Stimulated activated CD4-positive, alpha-beta T cell treated with anti-CD3 and anti-CD28 coated beads, TNF-alpha, amount 100 ng/mL, for 48 hours (primary cell): ENCODE data around the gene ARHGEF7.

Experiments used
- DNase-seq, 3 donors: peaks; one replicate each; pipeline ENCODE4 v3.0.0-alpha.2; 2020; ENCODE audit warnings: low read depth in 3 of 3

ARHGEF7 gene

GRCh38 chr13:111111376-111111937, 3.7 kb upstream of the ARHGEF7 start:
- DNase-seq: no peak

GRCh38 chr13:111112196-111112595, 2.9 kb upstream of the ARHGEF7 start:
- no peak for DNase-seq

DNA sequence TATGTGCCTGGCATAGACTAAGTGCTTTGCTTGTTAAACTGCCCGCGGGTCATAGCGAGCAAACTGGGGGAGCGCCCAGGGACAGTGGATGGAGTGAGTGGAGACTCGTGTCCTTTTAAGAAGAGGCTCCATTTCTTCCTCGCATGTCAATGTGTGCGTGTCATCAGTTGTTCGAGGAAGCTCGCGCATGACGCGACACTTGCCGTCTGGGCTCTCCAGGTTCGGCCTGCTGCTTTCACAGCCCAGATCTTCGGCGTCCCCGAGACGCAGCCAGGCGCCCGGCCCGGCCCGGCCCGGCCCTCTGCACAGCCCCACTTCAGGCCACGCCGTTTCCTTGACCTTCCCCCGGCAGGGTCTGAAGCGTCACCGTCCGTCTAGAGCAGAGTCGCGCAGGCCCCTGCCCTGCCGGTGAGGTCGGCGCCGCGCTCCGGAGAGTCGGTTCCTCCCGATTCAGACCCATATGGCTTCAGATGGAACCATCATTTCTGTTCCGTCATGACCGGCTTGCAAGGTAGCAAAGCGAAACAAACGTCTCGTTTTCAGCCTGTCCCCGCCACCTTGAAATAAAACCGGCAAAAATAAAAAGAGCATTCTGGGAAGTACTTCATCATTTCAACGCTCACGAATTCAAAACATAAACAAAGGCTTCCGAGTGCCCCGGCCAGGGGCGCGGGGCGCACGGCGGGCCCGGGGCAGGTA, 599 bp upstream of the ARHGEF7 start:
- no peak for DNase-seq

- no peak for DNase-seq
Observed at GRCh38 chr13:111115965-111116521, 933 bp downstream of the ARHGEF7 start.

DNA sequence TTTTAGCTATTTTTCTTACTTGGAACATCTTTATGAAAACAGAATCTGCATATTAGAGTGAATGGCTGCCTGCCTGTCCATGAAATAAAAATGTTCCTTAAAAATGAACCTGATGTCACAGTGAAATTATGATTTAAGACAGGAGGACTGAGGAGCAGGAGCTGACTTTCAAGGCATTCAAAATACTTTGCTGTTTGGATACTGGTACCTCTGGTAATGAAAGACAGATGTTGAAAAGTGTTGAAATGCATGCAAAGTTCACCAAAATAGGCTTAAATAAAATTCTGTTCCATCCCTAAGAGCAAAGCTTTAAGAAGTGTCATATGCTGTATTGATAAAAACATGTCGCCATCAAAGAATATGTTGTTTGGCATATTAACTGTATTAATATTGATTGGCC, 1.7 kb downstream of the ARHGEF7 start:
- no peak for DNase-seq

GRCh38 chr13:111117289-111117688, 2.2 kb downstream of the ARHGEF7 start:
- DNase-seq: no peak

DNA sequence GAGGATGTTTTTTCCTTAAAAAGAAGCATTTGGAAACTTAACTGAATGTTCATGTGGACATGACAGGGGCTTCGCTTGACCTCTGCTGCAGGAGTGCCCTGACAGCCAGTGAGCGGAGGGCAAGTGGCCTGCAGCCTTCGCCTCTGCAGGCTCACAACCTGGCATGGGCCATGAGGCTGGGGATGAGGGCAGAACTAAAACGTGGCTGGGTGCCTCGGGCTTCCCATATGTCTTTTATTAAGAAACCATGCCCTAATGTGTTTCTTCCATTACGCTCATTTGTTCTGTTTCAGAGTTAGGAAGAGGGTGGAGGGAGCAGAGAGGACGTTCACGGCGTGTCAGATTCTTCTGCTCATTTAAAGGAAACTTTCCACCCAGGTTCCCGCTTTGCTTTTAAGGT, 2.9 kb downstream of the ARHGEF7 start:
- no peak for DNase-seq

DNA sequence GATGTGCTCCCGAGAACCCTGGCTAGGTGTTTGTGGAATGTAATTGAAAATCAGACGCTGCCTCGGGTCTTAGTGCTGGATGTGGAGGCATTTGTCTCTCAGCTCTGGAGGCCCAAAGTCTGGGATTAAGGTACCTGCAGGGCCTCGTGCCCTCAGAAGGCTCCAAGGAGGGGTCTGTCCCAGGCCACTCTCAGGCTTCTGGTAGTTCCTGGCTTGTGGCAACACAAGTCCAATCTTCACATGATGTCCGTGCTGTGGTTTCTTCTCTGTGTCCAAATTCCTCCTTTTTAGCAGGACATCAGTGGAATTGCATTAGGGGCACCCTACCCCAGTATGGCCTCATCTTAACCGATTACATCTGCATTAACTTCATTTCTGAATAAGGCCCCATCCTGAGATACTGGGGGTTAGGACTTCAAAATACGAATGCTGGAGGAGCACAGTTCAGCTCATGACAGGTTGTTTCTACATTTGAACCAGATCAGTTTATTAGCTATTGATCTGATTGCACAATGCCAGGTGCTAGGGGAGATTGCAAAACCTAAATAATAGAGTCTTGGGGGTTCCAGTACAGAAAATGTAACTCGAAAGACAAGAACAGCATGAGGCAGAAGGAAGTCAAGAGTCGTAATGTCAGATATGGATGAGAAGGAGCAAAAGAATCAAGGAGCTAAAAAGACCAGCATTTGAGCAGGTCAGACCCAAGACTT, 3.9 kb downstream of the ARHGEF7 start:
- no peak for DNase-seq

DNA sequence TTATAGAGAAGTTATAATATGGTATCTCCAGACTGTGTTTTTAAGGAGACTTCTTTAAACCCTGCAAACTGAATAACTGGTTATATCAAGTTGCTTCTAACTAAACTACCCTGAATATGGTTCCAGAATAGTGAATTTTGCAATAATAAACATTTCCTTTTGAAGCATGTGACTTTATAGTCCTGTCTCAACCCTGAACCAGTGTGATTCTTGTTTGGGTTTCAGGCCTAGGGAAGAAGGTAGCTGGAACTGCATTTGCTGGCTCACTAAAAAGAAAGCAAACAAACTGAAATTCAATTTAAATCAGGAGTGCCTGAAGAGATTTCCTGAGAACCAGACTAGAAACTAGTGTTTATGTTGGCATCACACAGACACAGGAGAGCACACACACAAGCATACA, 4.9 kb downstream of the ARHGEF7 start:
- DNase-seq: no peak

DNA sequence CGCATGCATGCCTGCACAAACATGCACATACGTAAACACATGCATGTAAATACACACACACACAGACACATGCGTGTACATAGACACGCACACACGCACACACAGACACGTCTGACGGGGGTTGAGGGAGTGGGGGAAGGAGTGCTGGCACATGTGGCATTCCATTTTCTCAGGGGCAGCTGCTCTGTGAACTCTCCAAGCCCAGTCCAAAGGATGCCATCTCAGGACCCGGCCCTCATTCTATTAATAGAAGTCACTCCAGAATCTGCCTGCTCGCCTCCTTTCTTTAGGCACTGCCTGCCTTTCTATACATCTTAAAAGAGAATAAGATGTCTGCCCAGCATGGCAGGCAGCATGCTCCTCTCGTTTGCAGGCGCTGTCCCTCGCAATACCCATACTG, 5.3 kb downstream of the ARHGEF7 start:
- no peak for DNase-seq

DNA sequence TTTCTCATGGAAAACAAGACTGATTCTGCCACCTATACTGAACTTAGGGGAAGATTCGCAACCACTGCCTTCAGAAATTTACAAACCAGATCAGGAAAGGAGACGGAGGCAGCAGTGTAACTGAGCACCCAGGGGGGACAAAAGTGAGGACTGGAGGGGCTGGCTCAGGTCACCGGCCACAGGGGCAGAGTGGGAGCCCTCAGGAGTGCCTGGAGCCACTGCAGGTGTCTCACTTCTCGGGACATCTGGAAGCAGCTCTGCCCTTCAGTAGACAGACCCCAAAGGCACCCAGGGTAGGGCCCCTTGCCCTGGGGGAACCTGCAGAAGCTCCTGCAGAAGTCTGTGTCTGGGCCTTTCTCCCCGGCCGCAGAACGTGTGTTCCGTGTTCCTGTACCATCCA, 5.8 kb downstream of the ARHGEF7 start:
- DNase-seq: no peak

DNA sequence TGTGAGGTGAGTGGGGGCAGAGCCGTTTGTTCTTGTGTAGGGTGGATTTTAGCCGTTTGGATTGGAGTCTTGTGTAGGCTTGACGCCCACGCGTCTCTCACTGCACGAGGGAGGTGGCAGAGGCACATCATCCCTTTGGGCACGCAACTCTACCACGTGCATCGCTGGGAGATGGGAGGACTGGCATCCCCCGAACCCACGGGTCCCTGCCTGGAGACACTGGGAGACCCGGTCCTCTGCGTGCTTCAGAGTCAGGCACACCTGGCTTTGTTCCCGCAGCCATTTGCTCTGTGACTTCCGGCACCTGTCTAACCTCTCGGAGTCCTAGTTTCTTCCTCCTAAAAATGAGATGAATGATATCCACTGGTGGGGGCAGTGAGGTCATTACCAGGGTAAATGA, 6.4 kb downstream of the ARHGEF7 start:
- no peak for DNase-seq

GRCh38 chr13:111122056-111122455, 6.9 kb downstream of the ARHGEF7 start:
- DNase-seq: no peak

DNA sequence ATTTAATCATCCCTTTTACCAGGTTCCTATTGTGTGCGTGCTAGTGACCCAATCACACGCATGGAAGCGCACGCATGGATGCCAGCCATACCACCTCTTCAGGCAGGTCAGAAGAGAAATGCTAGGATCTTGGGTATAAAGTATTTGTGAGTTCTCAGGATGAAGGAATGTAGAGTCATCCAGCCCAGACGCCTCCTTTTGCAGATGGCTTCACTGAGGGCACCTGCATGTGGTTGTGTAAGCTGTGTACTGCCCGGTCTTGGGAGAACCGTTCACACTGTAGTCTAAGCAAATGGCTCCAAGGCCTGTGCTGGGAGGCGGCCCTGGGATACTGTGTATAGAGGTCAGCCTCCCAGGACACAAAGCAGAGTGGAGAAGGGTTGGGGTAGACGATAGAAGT, 7.5 kb downstream of the ARHGEF7 start:
- DNase-seq: no peak

- no peak for DNase-seq
Observed at GRCh38 chr13:111123221-111123620, 8.1 kb downstream of the ARHGEF7 start.

GRCh38 chr13:111123649-111124048, 8.5 kb downstream of the ARHGEF7 start:
- no peak for DNase-seq

DNA sequence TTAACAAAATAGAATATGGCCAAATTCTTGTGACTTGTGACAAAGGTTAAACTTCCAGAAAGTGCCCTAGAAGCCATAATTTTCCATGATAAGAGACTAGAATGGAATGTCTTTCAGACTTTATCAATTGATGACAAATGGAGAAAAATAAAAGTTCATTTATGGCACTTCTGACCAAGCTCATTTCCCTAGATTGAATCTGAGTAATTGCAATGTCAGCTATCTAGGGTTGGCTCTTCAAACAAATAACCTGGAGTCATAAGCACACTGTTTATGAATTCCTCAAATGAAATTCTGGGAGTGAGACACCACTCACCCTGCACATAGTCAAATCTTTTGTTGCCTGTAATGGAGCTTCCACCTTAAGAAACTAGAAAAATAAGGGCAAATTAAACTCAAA, 11.4 kb downstream of the ARHGEF7 start:
- DNase-seq: no peak

DNA sequence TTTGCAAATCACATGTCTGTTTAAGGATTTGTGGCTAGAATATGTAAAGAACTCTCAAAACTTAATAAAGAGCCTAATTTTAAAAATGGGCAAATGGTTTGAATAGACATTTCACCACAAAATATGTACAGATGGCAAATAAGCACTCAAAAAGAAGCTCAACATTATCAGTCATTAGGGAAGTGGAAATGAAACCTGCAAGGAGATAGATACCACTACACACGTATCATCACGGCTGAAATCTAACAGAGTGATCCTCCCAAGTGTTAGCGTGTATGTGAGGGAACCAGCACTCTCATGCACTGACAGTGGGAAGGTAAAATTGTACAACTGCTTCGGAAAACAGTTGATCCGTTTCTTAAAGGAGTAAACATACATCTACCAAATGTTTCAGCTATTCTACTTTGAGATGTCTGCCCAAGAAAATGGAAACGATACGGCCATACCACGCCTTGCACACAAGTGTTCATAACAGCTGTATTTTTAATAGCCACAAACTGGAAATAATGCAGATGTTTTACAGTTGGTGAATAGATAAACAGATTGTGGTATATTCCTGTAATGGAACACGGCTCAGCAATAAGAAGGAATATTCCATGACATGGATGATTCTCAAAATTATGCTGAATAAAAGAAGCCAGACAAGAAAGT, 14.5 kb downstream of the ARHGEF7 start:
- DNase-seq: no peak

DNA sequence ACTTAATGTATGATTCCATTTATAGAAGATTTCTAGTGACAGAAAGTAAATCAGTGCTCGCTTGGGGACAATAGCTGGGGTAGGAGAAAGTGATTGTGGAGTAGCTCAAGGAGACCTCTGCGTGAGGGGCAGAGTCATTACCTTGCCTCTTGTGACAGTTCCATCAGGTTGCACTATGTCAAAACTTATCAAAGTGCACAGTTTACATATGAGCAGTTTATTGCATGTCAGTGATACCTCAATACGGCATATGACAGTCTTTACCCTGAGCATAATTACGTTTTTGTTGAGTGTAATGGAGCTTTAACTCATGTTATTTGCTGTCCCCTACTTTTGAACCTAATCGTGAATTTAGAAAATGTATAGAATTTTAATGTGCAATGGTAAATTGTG, 15.0 kb downstream of the ARHGEF7 start:
- DNase-seq: no peak

GRCh38 chr13:111131048-111131447, 15.9 kb downstream of the ARHGEF7 start:
- DNase-seq: no peak

DNA sequence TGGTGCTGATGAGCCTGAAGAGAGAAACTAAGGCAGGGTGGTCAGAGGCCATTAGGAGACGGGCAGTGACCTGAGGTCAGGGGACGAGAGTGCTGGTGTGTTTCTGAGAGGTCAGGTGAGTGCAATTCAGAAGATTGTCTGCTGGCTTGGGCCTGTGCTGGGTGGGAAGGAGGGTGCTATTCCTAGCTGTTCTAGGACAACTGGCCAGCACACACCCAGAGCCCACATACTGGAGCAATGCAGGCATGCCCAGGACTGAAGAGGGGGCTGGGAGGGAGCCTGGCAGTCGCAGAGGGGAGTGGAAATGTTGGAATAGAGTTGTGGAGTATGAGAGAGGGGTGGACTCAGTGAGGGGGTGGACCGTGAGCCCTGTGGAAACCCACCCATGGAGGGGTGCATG, 16.5 kb downstream of the ARHGEF7 start:
- no peak for DNase-seq

- DNase-seq: no peak
Observed at GRCh38 chr13:111132948-111133347, 17.8 kb downstream of the ARHGEF7 start.

DNA sequence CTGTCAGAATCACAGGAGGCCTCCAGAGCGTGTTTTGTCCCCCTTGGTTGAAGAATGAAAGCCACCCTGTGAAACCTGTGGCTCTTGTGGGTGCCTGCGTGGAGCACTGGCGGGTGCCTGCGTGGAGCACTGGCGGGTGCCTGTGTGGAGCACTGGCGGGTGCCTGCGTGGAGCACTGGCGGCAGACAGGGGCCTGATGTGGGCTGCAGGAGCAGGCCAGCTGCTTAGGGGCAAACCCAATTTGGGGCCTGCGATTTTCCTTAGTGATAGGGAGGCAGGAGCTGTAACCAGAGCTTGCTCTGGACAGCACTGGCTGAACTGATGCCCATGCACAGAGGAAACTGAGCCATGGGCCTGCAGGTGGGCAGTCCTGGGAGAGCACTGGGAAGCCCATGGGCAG, 24.3 kb downstream of the ARHGEF7 start:
- no peak for DNase-seq
